OCI-M2 (cell line): ENCODE data around the gene PRM3.
"Not testable (repeated sequence)": the region's sequence is repeated elsewhere in the genome, so short reads cannot be mapped to it uniquely, and the experiment has no call there.

Source experiments
- DNase-seq: peaks from one replicate; lab custom pipeline; 2025; ENCODE audit not compliant: unreplicated experiment; lab: John Stamatoyannopoulos, UW

The PRM3 gene

GRCh38 chr16:11306381-11306780 lies 33.0 kb upstream of the PRM3 start:
- no peak for DNase-seq

- no peak for DNase-seq
These were observed 30.1 kb upstream of the PRM3 start for GRCh38 chr16:11303405-11304138.

GRCh38 chr16:11302977-11303376 lies 29.5 kb upstream of the PRM3 start:
- DNase-seq: no peak

DNA sequence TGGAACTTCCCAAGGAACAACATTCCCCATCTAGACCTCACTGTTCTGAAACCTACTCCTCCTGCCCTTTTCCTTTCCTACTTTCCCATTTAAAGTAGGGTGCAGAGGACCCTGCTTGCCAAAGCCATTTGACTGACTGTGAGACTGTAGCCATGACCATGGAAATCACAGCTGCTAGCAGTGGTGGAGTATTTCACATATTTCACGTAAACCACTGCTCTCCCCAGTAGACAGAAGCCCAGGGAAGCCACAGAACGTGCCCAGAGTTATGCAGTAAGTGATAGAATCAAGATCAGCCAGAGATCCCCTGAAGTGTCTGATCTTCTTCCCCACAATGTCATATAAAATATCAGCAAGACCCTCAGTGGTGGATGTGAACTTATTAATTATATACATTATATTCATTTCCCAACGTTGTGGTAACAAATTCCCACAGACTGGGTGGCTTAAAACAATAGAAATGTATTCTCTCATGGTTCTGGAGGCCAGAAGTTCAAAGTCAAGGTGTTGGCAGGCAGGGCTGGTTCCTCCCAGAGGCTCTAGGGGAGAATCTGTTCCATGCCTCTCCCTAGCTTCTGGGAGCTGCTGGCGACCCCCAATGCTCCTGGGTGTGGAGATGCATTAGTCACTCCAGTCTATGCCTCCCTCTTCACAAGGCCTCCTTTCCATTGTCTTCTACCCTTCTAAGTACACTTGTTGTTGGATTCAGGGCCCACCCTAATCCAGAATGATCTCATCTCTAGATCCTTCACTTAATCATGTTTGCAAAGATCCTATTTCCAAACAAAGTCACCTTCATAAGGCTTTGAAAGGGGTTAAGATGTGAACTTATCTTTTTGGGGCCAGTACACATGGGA lies 28.4 kb upstream of the PRM3 start:
- no peak for DNase-seq

DNA sequence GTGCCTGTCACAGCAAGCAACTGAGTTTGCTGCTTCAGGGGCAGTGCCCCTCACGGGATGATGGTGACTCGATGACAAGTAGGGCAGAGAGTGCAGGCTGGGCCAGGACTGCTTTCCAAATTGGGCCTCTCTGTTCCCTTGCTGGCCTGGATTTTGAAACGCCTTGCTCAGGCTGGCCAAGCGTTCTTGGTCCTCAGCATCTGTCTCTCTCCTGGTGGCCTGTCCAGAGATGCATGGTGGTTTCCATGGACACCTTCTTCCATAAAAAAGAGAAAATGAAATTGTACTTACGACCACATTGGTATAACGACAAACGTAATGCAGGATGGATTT lies 27.1 kb upstream of the PRM3 start:
- no peak for DNase-seq

DNA sequence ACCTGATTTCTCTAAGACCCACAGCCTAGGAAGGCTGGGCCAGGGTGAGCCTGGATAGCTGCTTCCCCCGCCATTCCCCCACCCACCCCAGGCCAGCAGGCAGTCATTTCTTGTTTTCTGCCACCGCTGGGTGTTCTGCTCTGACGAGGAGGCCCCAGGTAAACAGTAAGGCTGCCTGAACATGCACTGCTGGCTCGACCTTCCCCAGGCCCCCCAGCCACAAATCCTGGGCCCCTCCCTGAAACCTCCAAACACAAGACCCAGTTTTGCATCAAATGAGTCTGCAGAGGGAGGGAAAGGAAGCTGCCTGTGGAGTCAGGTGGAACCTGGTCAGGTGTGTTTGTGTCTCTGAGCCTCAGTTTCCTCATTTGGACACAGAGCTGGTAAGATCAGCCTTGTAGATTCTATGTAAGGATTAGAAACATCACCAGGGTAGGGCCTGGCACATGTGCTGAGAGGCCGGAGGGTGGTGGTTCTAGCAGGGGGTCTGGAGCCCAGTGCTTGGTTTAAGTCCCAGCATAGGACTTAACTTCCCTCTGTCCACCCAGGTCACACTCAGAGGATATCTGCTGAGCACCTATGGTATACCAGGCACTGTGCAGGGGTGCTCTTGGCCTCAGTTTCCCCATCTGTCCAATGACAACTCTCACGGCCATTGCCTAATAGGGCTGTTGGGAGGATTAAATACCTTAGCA lies 26.6 kb upstream of the PRM3 start:
- no peak for DNase-seq

DNA sequence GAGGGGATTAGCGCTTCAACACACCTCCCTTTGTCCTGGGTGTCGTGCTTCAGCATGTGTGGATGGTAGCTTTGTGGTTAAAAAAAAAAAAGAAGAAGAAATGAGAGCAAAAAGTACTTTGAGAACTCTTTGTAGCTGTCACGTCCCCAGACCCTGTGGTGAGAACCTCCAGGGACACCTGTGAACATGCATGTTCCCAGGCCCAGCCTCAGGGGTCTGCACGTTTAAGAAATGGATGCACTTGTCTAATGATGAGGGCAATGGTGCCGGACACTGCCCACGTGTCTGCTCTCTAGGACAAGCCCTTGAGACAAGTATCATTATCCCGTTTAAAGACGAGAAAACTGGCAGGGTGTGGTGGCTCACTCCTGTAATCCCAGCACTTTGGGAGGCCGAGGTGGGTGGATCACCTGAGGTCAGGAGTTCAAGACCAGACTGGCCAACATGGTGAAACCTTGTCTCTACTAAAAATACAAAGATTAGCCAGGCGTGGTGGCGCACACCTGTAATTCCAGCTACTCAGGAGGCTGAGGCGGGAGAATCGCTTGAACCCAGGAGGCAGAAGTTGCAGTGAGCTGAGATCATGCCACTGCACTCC lies 25.6 kb upstream of the PRM3 start:
- DNase-seq: not testable (repeated sequence)

GRCh38 chr16:11298143-11298900 lies 24.9 kb upstream of the PRM3 start:
- DNase-seq: no peak

DNA sequence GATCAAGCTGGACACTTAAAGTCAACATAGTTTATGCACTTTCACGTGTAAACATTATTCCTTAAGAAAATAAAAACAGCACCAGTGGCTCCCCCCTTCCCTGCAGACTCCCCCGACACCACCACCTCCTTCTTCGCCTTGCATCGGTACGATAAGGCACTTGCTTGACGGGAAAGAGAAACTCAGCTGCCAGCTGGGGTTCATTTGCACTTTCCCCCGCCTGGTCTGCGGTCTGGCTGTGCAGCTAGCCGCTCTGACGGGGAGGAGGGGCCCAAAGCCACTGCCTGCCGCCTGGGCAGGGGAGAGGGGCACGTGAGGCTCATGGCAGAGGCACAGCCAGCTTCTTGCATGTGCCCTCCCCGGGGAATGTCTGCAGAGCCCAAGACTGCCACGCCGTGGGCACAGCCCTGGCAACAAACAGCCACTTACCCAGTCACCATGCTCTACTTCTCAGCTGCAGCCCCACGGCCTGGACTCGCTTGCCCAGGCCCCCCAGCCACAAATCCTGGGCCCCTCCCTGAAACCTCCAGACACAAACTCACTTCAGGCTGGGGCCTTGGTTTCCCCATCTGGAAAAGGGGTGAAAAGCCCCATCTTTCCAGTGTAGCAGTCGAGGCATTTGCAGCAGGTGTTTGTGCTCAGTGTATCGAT lies 24.2 kb upstream of the PRM3 start:
- DNase-seq: no peak

GRCh38 chr16:11296706-11297491 lies 23.5 kb upstream of the PRM3 start:
- no peak for DNase-seq

GRCh38 chr16:11296351-11296705 lies 22.9 kb upstream of the PRM3 start:
- no peak for DNase-seq

DNA sequence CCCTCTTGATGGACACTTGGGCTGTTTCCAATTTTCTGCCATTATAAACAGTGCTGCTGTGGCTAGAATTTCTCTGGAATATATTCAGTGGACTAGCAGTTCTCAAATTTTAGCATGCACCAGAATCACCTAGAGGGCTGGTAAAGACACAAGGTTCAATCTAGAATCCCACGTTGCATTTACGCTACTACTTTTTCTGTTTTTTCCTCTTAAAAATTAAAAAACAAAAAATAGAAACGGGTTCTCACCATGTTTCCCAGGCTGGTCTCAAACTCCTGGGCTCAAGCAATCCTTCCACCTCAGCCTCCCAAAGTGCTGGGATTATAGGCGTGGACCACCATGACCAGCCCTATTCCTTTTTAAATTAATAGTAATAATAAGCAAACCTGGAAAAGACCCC lies 22.2 kb upstream of the PRM3 start:
- DNase-seq: no peak

GRCh38 chr16:11292076-11292748 lies 18.8 kb upstream of the PRM3 start:
- DNase-seq: no peak

GRCh38 chr16:11291091-11291703 lies 17.8 kb upstream of the PRM3 start:
- no peak for DNase-seq

DNA sequence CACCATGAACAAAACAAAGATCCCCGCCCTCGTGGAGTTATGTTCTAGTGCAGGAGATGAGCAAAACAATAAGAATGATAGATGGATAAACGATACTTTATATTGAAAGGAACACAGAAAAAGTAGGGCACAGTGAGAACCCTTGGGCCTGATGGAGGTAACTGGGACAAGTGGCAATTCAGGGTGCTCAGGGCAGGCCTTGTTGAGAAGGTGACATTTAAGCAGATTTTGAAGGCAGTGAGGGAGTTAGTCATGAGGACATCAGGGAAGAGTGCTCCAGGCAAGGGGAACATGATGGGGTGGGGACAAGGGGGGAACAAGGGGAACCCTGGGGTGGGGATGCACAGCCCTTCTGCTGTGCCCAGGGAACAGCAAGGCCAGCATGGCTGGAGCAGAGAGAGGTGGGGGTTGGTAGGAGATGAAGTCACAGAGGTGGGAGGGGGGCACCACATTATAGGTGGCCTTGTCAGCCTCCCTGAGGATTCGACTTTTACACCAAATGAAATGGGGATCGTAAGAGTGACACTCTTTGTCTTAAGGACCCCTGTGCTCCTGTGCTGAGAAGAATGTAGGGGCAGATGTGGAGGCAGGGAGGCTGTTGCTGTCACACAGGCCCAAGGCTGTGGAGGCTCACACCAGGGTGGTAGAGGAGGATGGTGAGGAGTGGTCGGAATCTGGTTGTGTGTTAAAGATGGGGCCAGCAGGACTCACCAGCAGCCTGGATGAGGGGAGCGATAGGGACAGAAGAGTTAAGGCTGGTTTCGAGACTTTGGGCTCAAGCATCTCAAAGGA lies 16.9 kb upstream of the PRM3 start:
- no peak for DNase-seq

- not testable (repeated sequence) for DNase-seq
These were observed 16.3 kb upstream of the PRM3 start for GRCh38 chr16:11289696-11290095.

- no peak for DNase-seq
These were observed 15.8 kb upstream of the PRM3 start for GRCh38 chr16:11289202-11289601.

- DNase-seq: no peak
These were observed 12.4 kb upstream of the PRM3 start for GRCh38 chr16:11285842-11286241.
